Measurements from ENCODE around the gene ADGRG3. TPM values are rescaled to one million over a fixed set of nuclear protein-coding genes. Genes with fewer than 3 reads are reported as not detected.

The ADGRG3 gene
- total RNA-seq, 1 experiment from 2014 or later: 0.46 TPM

DNA sequence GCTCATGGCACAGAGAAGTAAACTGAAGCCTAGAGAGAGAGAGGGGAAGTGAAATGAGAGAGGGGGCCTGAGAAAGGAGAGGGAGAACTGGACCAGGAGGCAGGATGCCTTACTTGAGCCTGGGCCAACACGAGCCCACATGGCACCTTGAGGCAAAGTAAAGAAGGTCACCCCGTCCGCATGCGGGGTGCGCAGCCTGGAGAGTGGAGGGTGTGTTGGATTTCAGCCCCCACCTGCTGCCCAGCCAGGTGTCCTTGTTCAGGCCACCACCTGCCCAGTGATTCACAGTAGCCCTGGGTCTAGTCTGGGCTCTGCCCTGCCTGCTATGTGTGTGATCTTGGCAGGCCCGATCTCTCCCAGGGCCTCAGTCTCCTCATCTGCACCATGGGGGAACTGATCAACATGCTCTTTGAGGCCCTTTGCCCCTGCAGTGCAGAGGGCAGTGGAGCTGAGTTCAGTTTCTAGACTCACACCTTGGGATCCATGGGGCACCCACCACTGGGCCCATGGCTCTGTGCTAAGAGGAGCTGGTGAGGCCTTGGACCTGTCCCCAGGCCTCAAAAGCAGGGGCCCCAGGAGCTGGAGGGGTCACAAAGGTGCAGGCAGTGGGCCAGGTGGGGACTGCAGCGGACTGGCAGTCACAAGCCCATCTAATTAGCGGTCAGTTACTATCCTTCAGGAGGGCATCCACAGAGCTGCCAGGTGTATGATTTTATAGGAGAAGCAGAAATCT, 16.7 kb downstream of the ADGRG3 start:
- Histone ChIP-seq H3K23ac (ENCODE audit: insufficient read length, low read depth, low read length) (no peak overlapping the region), H4K91ac (ENCODE audit: insufficient read length, low read depth, low read length) (no peak overlapping the region), H3K4me2 (ENCODE audit: insufficient read depth, insufficient read length, low read length) (no peak overlapping the region), H3K79me2 (ENCODE audit: insufficient read depth, low read length) (no peaks in the 10 kb centered on the region), H3K27me3 (ENCODE audit: insufficient read depth, low read length) (no peaks in the 10 kb centered on the region), H3K4ac (ENCODE audit: low read depth, low read length) (no peak overlapping the region), H2BK120ac (ENCODE audit: low read depth, low read length, poor library complexity, severe bottlenecking) (no peak overlapping the region), H3K27ac (ENCODE audit: insufficient read length, low read depth, low read length) (no peak overlapping the region), H3K23me2 (ENCODE audit: insufficient read length, low read depth, low read length, poor library complexity, severe bottlenecking) (no peaks in the 10 kb centered on the region), H3T11ph (ENCODE audit: low read length) (no peak overlapping the region), H3K14ac (ENCODE audit: insufficient read depth, low read length) (no peak overlapping the region), H4K5ac (ENCODE audit: insufficient read length, low read depth, low read length) (no peak overlapping the region), H4K8ac (replicated peaks; ENCODE audit: insufficient read length, low read depth, low read length) (no peak overlapping the region), H3K18ac (ENCODE audit: insufficient read length, low read depth, low read length) (no peak overlapping the region), H2BK20ac (ENCODE audit: low read depth, low read length, poor library complexity, severe bottlenecking) (no peak overlapping the region), H3K4me1 (ENCODE audit: insufficient read depth, low read length) (no peaks in the 10 kb centered on the region), H3K9me3 (ENCODE audit: control insufficient read depth, low read depth, low read length) (no peaks in the 10 kb centered on the region), H3K56ac (ENCODE audit: insufficient read length, low read depth, low read length) (no peak overlapping the region), H2BK5ac (ENCODE audit: insufficient read length, low read length) (no peak overlapping the region), H3K79me1 (ENCODE audit: insufficient read depth, low read depth, low read length, poor library complexity, severe bottlenecking) (no peaks in the 10 kb centered on the region), H2BK15ac (ENCODE audit: low read depth, low read length) (no peak overlapping the region), H2AFZ (ENCODE audit: low read length) (no peak overlapping the region), H4K20me1 (ENCODE audit: control insufficient read depth, insufficient read depth, insufficient read length) (no peaks in the 10 kb centered on the region), H2BK12ac (ENCODE audit: insufficient read length, low read depth, low read length) (no peak overlapping the region), H2AK5ac (ENCODE audit: insufficient read length, low read length) (no peak overlapping the region), H3K9ac (ENCODE audit: extremely low read depth, insufficient read length, low read length) (no peak overlapping the region)
- DNase-seq: no peak
- Mint-ChIP-seq H3K4me3 (no peak overlapping the region; a peak in 1 of 5 replicates), H3K9me3 (no peaks in the 10 kb centered on the region), H3K27me3 (ENCODE audit: low read depth) (peaks cover 6% of the 10 kb centered on the region; the same call in 1 of the 2 replicates), H3K4me1 (peaks cover 5 to 25% of the 10 kb centered on the region in 2 experiments), H3K27ac (no peak overlapping the region; a peak in 2 of 7 replicates), H3K36me3 (ENCODE audit: insufficient read depth in 1 of 3, low read depth in 3 of 3) (no peaks in the 10 kb centered on the region)
- no CpG with 5 or more reads among the region's 8 CpGs for WGBS (ENCODE audit: extremely low coverage, insufficient read length, low lambda C conversion rate)
- TF ChIP-seq, protein P1, sequence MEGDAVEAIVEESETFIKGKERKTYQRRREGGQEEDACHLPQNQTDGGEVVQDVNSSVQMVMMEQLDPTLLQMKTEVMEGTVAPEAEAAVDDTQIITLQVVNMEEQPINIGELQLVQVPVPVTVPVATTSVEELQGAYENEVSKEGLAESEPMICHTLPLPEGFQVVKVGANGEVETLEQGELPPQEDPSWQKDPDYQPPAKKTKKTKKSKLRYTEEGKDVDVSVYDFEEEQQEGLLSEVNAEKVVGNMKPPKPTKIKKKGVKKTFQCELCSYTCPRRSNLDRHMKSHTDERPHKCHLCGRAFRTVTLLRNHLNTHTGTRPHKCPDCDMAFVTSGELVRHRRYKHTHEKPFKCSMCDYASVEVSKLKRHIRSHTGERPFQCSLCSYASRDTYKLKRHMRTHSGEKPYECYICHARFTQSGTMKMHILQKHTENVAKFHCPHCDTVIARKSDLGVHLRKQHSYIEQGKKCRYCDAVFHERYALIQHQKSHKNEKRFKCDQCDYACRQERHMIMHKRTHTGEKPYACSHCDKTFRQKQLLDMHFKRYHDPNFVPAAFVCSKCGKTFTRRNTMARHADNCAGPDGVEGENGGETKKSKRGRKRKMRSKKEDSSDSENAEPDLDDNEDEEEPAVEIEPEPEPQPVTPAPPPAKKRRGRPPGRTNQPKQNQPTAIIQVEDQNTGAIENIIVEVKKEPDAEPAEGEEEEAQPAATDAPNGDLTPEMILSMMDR (conservative IDR thresholded peaks at IDR 0.05): no peak
